Mesendoderm (in vitro differentiated cells): ENCODE results near the gene LITAF.
A peak's percentile ranks its signal among the peaks of the same experiment; 100 is the strongest.

Source experiments
- DNase-seq: peaks from one replicate; pipeline ENCODE4 v3.0.0; 2013
- H2AK5ac ChIP-seq: 2 replicates; pipeline ENCODE4 v1.6.1; 2013; ENCODE audit warnings: low read length, inconsistent platforms
- H2BK120ac ChIP-seq: 2 replicates; pipeline ENCODE4 v1.6.1; 2013; ENCODE audit warnings: low read depth, mild to moderate bottlenecking, low read length, moderate library complexity, mixed read lengths
- H2BK15ac ChIP-seq: replicated peaks from 2 replicates; pipeline ENCODE4 v1.6.1; 2013; ENCODE audit warnings: low read depth, mild to moderate bottlenecking, moderate library complexity
- H2BK5ac ChIP-seq: 2 replicates; pipeline ENCODE4 v1.6.1; 2013; ENCODE audit warnings: low read length, inconsistent platforms
- H3K18ac ChIP-seq: 2 replicates; pipeline ENCODE4 v1.6.1; 2013; ENCODE audit warnings: mild to moderate bottlenecking, low read length, mixed read lengths
- H3K23ac ChIP-seq: one replicate; pipeline ENCODE4 v1.6.1; 2013; ENCODE audit warnings: low read length
- H3K27ac ChIP-seq: 2 replicates; pipeline ENCODE4 v1.5.1; 2013; ENCODE audit warnings: low read depth, mild to moderate bottlenecking, inconsistent platforms, low read length, moderate library complexity
- H3K27me3 ChIP-seq: 2 replicates; pipeline ENCODE4 v1.6.1; 2013; ENCODE audit warnings: low read length, control low read depth, mild to moderate bottlenecking, inconsistent platforms; ENCODE audit not compliant: insufficient read depth, poor library complexity
- H3K36me3 ChIP-seq: 2 replicates; pipeline ENCODE4 v1.6.1; 2013; ENCODE audit warnings: low read length, inconsistent platforms; ENCODE audit not compliant: control insufficient read depth, insufficient read depth
- H3K4ac ChIP-seq: one replicate; pipeline ENCODE4 v1.6.1; 2013; ENCODE audit warnings: low read depth, mild to moderate bottlenecking, low read length, moderate library complexity
- H3K4me1 ChIP-seq: 2 replicates; pipeline ENCODE4 v1.6.1; 2013; ENCODE audit warnings: low read depth, low read length, inconsistent platforms; ENCODE audit not compliant: control insufficient read depth
- H3K4me2 ChIP-seq: 2 replicates; pipeline ENCODE4 v1.6.1; 2013; ENCODE audit warnings: low read length
- H3K4me3 ChIP-seq: 2 replicates; pipeline ENCODE4 v1.5.1; 2013; ENCODE audit warnings: mild to moderate bottlenecking, low read length
- H3K56ac ChIP-seq: one replicate; pipeline ENCODE4 v1.6.1; 2013; ENCODE audit warnings: low read length
- H3K79me1 ChIP-seq: 2 replicates; pipeline ENCODE4 v1.6.1; 2013; ENCODE audit warnings: low read length, inconsistent platforms
- H3K79me2 ChIP-seq: 2 replicates; pipeline ENCODE4 v1.6.1; 2013; ENCODE audit warnings: mild to moderate bottlenecking, low read length; ENCODE audit not compliant: control insufficient read depth, insufficient read depth
- H3K9ac ChIP-seq: 2 replicates; pipeline ENCODE4 v1.6.1; 2013; ENCODE audit warnings: low read length, inconsistent platforms
- H4K5ac ChIP-seq: one replicate; pipeline ENCODE4 v1.6.1; 2013; ENCODE audit warnings: low read length
- H4K8ac ChIP-seq: one replicate; pipeline ENCODE4 v1.6.1; 2013; ENCODE audit warnings: low read depth, mild to moderate bottlenecking, control low read depth, low read length, moderate library complexity
- WGBS: extraction: QIAGEN DNeasy Blood & Tissue Kit; methylation state at CpG from one replicate; pipeline ENCODE4 v1.1.7; 2013; ENCODE audit warnings: low lambda C conversion rate, missing lambda C conversion rate; ENCODE audit not compliant: insufficient coverage; ENCODE audit errors: extremely low coverage; 5-methylcytosine and 5-hydroxymethylcytosine counted together

LITAF gene

GRCh38 chr16:11619327-11619851 lies 32.7 kb upstream of the LITAF start:
- no peak overlapping the region for H3K4ac ChIP-seq
- no peak overlapping the region for H3K27ac ChIP-seq
- H3K4me1 ChIP-seq, result peaks cover 4% of the 10 kb centered on the region
- no peaks in the 10 kb centered on the region for H3K79me2 ChIP-seq
- no peak for DNase-seq
- H3K36me3 ChIP-seq, result no peaks in the 10 kb centered on the region
- no peak overlapping the region for H3K9ac ChIP-seq
- no peak overlapping the region for H2AK5ac ChIP-seq
- H3K4me3 ChIP-seq, result no peak overlapping the region
- H3K4me2 ChIP-seq, result no peak overlapping the region
- H4K8ac ChIP-seq, result no peak overlapping the region
- H4K5ac ChIP-seq, result no peak overlapping the region
- no peak overlapping the region for H3K23ac ChIP-seq
- H3K18ac ChIP-seq, result no peak overlapping the region
- no CpG with 5 or more reads among the region's 2 CpGs for WGBS
- no peak overlapping the region for H2BK120ac ChIP-seq
- H2BK15ac ChIP-seq, result no peak overlapping the region
- no peak overlapping the region for H3K56ac ChIP-seq
- no peaks in the 10 kb centered on the region for H3K27me3 ChIP-seq
- H3K79me1 ChIP-seq, result no peaks in the 10 kb centered on the region
- no peak overlapping the region for H2BK5ac ChIP-seq

DNA sequence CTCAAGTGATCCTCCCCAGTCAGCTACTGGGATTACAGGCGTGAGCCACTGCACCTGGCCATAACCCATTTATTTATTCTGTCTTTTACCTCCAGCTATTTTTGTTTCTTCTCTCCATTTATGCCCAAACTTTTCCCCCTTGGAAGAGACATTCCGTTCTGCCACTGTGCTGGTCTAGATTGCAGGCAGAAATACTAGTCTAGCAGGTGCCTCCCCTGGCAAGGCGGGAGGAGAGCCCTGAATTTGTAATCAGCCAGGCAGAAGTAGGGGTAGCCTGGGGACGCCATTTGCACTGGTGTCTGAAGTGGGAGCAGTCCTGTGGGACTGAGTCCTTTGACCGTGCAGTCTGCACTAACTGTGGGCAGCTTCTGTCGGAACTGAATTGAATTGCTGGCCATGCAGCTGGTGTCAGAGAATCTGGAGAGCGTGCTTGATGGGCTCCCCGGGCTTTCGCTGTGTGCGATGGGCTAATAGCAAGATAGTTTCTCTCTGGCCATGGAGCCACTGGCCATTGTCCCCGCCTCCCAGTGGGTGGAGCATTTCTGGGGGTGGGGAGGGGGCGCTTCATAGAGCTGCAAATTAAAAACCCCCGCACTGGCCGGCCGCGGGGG lies 31.5 kb upstream of the LITAF start:
- Histone ChIP-seq H3K4me1 (peaks cover 4% of the 10 kb centered on the region), H2BK5ac (no peak overlapping the region), H3K4me3 (no peak overlapping the region), H2BK15ac (no peak overlapping the region), H3K79me2 (no peaks in the 10 kb centered on the region), H3K79me1 (no peaks in the 10 kb centered on the region), H3K4ac (no peak overlapping the region), H3K4me2 (no peak overlapping the region), H3K27ac (no peak overlapping the region), H4K5ac (no peak overlapping the region), H3K56ac (no peak overlapping the region), H3K9ac (no peak overlapping the region), H2AK5ac (no peak overlapping the region), H2BK120ac (no peak overlapping the region), H3K27me3 (no peaks in the 10 kb centered on the region), H3K18ac (no peak overlapping the region), H3K23ac (no peak overlapping the region), H4K8ac (no peak overlapping the region), H3K36me3 (no peaks in the 10 kb centered on the region)
- no CpG with 5 or more reads among the region's 16 CpGs for WGBS
- DNase-seq, result no peak

DNA sequence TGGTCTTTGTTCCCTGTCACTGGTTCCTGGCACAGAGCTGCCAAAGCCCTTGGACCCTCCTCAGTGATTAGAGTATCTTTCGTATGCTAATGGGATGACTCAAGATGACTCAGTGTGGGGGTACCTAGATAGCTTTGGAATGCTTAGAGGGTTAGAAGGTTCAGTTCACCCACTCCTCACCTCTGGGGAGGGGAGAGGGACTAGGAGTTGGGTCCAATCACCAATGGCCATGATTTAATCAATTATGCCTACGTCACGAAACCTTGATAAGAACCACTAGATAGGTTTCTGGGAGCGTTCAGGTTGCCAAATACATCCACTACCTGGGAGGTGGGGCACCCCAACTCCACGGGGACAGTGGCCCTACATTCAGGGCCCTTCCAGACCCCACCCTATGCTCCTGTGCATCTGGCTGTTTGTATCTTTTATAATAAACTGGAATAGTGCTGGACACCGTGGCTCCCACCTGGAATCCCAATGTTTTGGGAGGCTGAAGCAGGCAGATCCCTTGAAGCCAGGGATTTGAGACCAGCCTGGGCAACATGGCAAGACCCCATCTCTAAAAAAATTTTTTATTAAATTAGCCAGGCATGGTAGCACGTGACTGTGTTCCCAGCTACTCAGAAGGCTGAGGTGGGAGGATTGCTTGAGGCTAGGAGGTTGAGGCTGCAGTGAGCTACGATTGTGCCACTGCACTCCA lies 29.2 kb upstream of the LITAF start:
- Histone ChIP-seq H3K4me3 (no peak overlapping the region), H3K9ac (no peak overlapping the region), H2BK5ac (no peak overlapping the region), H3K79me2 (no peaks in the 10 kb centered on the region), H2AK5ac (no peak overlapping the region), H4K5ac (no peak overlapping the region), H3K18ac (peak overlapping the region; percentile 73), H3K4me1 (peaks cover 4% of the 10 kb centered on the region), H2BK15ac (no peak overlapping the region), H3K36me3 (no peaks in the 10 kb centered on the region), H2BK120ac (no peak overlapping the region), H4K8ac (no peak overlapping the region), H3K79me1 (no peaks in the 10 kb centered on the region), H3K27me3 (no peaks in the 10 kb centered on the region), H3K23ac (no peak overlapping the region), H3K4me2 (no peak overlapping the region), H3K4ac (no peak overlapping the region), H3K27ac (no peak overlapping the region), H3K56ac (no peak overlapping the region)
- peak; percentile 94 for DNase-seq
- WGBS, result no CpG with 5 or more reads among the region's 8 CpGs

DNA sequence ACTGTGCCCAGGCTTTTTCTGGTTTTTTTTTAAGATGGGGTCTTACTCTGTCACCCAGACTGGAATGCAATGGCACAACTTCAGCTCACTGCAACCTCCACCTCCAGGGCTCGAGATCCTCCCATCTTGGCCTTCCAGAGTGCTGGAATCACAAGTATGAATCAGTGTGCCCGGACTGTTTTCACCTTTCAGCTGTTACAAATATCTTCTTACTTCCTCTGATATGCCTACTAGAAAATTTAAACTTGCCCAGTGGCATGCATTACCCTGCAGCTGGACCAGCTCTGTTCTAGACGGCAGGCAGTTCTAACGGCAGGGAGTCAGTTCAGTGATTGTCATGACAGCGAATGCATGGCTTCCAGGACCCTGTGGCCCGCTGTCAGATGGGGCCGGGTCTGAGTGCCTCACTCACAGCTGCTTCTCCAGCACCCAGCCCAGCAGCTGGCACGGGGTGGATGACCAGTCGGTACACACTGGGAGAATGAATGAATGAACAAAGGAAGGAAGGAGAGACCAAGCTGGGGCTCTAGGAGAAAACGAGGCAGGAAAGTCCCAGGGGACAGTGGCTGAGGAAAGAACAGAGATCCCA lies 28.0 kb upstream of the LITAF start:
- no peaks in the 10 kb centered on the region for H3K79me2 ChIP-seq
- H3K4me1 ChIP-seq, result peaks cover 4% of the 10 kb centered on the region
- H3K27ac ChIP-seq, result no peak overlapping the region
- no peaks in the 10 kb centered on the region for H3K36me3 ChIP-seq
- no peak overlapping the region for H4K8ac ChIP-seq
- no peak for DNase-seq
- no peak overlapping the region for H4K5ac ChIP-seq
- no peak overlapping the region for H3K23ac ChIP-seq
- no peaks in the 10 kb centered on the region for H3K27me3 ChIP-seq
- no peak overlapping the region for H3K9ac ChIP-seq
- H2BK15ac ChIP-seq, result no peak overlapping the region
- H3K4me2 ChIP-seq, result no peak overlapping the region
- H2AK5ac ChIP-seq, result no peak overlapping the region
- H3K18ac ChIP-seq, result no peak overlapping the region
- no CpG with 5 or more reads among the region's 10 CpGs for WGBS
- H3K56ac ChIP-seq, result peak overlapping the region; percentile 25
- H3K79me1 ChIP-seq, result no peaks in the 10 kb centered on the region
- H3K4me3 ChIP-seq, result no peak overlapping the region
- no peak overlapping the region for H3K4ac ChIP-seq
- H2BK5ac ChIP-seq, result no peak overlapping the region
- H2BK120ac ChIP-seq, result no peak overlapping the region

DNA sequence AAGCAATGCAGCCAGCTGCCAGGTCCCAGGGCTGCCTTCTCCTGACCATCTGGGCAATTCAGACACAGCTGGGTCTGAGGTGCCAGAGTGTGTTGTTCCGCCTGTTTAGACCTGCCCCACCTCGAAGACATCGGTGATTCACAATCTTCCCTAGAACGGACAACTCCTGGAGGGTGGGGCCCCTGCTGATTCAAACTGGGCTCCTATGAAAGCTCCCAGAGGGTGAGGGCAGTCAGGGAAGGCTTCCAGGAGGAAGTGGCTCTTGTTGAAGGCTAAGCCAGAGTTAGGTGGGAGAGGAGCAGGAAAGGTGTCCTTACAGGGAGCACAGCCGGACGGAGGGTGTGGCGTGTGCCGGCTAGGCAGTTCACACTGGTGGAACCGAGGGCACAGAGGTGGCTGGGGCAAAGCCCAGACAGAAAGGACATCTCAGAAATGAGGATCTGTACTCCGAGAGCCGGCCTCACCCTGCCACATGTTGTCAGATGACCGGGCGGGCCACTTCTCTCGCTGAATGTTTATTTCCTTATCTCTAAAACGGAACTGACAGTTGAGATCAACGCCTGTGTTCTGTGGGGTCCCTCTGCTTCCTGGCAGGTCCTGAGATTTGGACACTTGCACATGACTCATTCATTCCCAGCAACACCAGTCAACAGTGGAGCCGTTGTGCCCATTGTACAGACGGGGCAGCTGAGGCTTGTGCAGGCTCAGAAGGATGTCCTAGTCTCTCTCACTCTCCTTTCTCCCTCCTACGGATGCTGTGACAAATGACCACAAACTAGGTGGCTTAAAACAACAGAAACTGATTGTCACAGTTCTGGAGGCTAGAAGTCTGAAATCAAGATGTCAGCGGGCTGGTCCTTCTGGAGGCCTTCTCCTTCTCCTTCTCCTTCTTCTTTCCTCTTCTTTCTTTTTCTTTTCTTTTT lies 26.9 kb upstream of the LITAF start:
- Histone ChIP-seq H3K18ac (no peak overlapping the region), H2BK15ac (no peak overlapping the region), H3K36me3 (no peaks in the 10 kb centered on the region), H3K56ac (no peak overlapping the region), H3K4me2 (no peak overlapping the region), H4K5ac (no peak overlapping the region), H2AK5ac (no peak overlapping the region), H3K4me3 (no peak overlapping the region), H3K79me2 (no peaks in the 10 kb centered on the region), H3K9ac (no peak overlapping the region), H3K79me1 (no peaks in the 10 kb centered on the region), H2BK120ac (no peak overlapping the region), H3K27ac (no peak overlapping the region), H4K8ac (no peak overlapping the region), H3K27me3 (no peaks in the 10 kb centered on the region), H2BK5ac (no peak overlapping the region), H3K4ac (no peak overlapping the region), H3K23ac (no peak overlapping the region), H3K4me1 (peaks cover 4% of the 10 kb centered on the region)
- no peak for DNase-seq
- no CpG with 5 or more reads among the region's 20 CpGs for WGBS
